NCI-H2171 treated with DMSO at 0.1 percent for 48 hours (cell line): ENCODE measurements around the gene PLD4.
A peak's percentile ranks its signal among the peaks of the same experiment; 100 is the strongest.
"Not testable (repeated sequence)": the region's sequence is repeated elsewhere in the genome, so short reads cannot be mapped to it uniquely, and the experiment has no call there.

Experiments used
- DNase-seq: peaks from one replicate; lab custom pipeline; 2025; lab: John Stamatoyannopoulos, UW

PLD4 gene

GRCh38 chr14:104924421-104925213, at the start of gene PLD4:
Gene PLD4 (plus strand): TSS chr14:104924879. CDS start chr14:104927141, 2,262 bp downstream.
- DNase-seq = no peak

GRCh38 chr14:104875412-104875751, 49.3 kb upstream of the PLD4 start:
- no peak for DNase-seq

DNA sequence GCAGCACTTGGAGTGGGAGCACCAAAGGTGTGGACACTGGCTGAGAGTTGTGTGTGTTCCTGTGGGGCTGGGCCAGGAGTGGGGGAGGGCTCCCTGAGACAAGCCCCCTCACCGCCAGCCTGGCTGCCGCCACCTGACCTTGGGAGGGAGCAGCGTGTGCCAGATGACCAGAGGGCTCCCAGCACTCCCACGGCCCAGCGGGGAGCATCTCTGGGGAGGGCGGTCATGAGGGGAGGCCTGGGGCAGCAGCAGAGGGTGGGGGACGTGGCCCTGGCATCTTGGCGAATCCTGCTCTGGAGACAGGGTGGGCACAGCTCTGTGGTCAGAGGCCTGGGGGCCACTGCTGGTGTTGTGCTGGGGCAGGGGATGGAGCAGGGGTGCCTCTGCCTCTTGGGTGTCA, 48.9 kb upstream of the PLD4 start:
- DNase-seq = no peak

- DNase-seq = no peak
Measured at GRCh38 chr14:104876251-104876699, 48.4 kb upstream of the PLD4 start.

DNA sequence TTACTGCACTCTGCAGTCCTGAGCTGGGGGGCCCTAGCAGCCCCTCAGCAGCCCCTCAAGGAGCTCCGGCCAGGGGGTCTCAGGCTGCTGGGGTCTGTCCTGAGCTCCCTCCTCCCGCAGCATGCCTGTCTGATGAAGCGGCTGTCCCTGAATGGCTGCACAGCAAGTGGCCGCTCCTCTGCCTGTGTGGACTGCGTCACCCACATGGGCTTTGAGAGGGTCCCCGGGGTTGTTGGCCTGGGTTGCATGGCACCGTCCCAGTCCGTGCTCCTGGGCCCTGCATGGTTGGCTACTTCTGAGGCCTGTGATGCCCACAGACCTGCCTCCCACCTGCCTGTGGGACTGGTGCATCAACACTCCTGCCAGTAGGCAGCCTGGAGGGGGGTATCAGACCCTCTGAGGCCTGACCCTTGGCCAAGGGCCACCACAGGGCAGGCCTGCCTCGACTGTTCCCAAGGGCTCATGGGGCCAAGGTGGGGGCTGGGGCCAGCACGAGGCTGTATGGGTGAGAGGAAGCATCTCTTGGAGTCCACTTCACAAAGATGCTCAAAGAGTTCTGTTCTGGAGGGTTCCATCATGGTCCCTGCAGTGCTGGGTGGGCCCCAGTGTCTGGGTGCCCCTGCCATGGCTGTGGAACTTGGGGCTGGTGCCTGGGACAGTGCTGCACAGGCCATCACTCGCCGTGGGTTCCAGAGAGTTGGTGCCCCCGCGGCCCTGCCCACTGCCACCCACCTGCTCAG, 47.4 kb upstream of the PLD4 start:
- DNase-seq = no peak

GRCh38 chr14:104877806-104878550, 46.7 kb upstream of the PLD4 start:
- DNase-seq = no peak

DNA sequence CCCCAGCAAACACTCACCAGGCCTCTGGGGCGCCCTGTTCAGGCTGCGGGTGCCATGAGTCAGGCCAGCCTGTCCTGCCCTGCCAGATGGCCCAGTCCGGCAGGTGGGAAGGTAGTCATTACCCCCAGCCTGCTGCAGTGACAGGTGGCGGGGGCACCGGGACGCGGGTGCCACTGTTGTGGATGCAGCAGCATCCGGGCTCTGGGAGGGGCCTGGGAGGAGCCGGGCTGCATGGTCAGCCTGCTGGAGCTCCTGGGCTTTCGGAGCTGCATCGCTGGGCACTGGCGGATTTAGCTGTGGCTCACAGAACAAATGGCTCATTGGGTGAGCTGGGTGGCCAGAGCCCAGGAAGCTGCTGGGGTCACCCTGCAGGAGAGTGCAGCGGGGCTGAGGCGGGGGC, 46.1 kb upstream of the PLD4 start:
- peak; percentile 58 for DNase-seq

DNA sequence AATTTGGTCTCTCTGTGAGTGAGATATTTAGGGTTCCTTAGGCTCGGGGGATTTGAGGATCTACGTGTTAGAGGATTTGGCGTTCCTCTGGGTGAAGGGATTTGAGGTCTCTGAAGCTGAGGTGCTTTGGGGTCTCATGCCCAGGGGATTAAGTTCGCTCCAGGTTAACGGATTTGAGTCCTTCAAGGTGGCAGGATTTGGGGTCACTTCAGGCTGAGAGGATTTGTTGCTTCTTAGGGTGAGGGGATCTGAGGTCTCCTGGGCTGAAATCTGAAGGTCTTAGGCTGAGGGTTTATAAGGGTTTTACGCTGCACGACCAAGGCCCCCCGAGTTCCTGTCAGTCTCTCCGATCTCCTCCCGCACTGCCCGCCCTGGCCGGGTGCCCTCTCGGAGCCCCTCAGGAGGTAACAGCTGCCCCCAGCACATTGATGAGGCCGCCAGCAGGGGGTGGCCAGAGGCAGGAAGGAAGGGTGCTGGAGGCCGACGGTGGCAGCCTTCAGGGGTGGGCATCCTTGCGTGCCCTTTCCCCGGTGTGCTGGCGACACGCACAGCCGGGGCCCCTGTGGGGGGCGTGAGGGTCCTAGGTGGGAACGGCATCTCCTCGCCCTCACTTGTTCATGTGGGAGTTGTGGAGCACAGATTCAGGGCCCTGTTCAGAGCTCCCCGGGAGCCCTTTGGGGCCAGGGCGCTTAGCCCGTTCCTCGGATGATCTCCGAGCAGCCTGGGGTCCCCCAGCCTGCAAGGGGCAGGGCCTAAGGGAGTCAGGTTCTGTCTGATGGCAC, 45.3 kb upstream of the PLD4 start:
- DNase-seq = no peak

- no peak for DNase-seq
Measured at GRCh38 chr14:104879983-104880565, 44.6 kb upstream of the PLD4 start.

DNA sequence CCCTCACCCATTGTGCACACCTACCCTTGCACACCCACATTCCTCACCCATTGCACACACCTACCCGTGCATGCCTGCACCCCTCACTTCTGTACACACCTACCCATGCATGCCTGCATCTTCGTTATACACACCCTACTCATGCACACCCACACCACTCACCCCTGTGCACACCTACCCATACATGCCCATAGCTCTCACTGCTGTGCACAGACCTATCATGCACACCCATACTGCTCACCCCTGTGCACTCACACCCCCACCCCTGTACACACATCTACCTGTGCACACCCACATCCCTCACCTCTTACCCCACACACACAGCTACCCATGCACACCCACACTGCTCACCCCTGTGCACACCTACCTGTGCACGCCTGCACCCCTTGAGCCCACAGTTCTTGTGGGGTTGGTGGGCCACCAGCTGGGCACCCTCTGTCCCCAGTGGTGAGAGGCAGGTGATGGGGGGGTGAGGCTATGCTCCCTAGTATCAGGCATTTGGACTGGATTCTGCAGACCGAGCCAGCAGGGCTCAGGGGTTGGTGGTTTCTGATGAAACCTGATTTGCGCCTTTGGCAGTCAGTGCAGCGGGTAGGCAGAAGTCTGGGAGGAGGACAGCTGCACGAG, 44.0 kb upstream of the PLD4 start:
- DNase-seq = no peak

GRCh38 chr14:104881369-104881979, 43.2 kb upstream of the PLD4 start:
- peak; percentile 96 for DNase-seq

DNA sequence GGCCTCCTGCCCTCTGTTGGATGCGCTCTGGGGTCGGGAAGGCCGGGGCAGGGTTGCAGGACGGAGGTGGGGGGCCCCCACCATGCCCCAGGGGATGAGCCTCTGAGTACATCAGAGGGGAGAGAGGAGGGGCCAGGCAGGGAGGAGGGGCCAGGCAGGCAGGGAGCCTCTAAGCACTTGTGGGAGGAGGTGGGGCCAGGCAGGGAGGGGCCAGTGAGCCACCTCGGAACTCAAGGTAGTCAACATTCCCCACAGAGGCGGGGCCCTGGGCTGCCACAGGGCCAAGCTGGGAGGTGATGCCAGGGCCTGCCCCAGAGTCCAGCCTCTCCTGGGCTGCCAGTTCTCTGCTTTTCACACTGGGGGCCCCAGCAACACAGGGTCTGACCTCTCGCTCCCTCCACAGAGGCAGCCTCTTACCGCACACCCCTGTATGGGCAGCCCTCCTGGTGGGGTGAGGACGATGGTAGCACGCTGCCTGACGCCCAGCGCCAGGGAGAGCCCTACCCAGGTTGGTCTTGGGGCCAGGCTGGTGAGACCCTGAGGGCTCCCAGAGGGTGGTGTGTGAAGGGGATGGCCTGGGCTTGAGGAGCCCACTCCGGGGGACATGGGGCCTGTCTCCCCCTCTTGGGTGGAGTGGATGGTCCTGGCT, 42.2 kb upstream of the PLD4 start:
- peak; percentile 37 for DNase-seq

DNA sequence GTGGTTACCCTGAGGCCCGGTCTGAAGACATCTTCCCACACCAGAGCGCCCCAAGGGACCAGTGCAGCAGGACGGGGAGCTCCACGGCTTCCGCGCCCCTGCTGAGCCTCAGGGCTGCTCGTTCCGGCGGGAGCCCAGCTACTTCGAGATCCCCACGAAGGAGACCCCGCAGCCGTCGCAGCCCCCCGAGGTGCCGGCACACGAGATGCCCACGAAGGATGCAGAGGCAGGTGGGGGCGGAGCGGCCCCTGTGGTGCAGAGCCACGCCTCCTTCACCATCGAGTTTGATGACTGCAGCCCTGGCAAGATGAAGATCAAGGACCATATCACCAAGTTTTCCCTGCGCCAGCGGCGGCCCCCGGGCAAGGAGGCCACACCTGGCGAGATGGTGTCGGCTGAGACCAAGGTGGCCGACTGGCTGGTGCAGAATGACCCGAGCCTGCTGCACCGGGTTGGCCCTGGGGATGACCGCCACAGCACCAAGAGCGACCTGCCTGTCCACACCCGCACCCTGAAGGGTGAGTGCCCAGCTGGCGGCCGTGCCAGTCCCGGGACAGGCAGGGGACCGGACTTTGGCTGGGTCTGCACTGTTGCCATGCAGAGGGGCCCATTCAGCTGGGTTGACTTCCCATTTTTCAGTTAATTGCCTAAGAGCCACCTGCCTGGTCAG, 41.6 kb upstream of the PLD4 start:
- DNase-seq = no peak

- DNase-seq = no peak
Measured at GRCh38 chr14:104883681-104884361, 40.9 kb upstream of the PLD4 start.

DNA sequence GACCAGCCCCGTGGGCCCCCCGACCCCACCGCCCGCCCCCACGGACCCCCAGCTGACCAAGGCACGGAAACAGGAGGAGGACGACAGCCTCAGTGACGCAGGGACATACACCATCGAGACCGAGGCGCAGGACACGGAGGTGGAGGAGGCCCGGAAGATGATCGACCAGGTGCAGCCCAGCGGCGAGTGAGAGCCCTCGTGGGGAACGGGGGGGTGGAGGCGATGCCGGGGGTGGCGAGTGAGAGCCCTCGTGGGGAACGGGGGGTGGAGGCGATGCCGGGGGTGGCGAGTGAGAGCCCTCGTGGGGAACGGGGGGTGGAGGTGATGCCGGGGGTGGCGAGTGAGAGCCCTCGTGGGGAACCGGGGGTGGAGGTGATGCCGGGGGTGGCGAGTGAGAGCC, 40.3 kb upstream of the PLD4 start:
- DNase-seq = not testable (repeated sequence)

DNA sequence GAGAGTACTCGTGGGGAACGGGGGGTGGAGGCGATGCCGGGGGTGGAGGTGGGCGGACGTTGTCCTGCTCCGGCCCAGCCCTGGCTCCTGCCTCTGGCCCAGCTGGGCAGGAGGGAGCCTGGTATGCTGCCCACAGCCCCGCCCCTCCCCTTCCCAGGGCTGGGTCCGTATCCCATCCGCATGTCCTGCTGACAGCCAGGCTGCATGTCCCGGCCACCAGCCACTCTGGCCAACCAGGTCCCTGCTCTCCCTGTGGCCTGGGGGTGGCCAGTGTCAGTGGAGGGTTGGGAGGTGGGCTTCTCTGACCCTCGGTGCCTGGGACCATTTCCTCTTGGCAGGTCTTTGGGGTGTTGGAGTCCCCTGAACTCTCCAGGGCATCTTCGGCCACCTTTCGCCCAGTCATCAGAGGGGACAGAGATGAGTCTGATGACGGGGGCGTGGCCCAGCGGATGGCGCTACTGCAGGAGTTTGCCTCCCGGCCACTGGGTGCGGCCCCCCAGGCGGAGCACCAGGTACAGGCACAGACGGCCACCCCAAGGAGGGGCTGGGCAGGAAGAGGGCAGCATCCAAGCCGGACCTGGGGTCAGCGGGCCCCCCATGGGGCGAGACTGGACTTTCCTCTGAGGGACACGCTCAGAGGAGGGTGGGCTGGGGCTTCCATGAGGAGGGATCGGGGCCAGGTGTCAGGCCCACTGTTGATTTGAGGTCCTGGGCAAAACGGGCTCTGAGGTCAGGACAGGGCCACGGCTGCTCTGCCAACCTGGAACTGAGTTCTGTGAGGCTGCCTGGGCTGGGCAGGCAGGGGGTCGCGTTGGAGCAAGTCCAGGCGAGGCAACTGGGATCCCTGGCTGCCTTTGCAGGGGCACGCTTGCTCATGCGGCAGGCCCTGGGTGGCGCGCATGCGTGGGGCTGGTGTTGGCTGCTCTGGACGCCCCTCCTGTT, 39.4 kb upstream of the PLD4 start:
- DNase-seq = no peak

DNA sequence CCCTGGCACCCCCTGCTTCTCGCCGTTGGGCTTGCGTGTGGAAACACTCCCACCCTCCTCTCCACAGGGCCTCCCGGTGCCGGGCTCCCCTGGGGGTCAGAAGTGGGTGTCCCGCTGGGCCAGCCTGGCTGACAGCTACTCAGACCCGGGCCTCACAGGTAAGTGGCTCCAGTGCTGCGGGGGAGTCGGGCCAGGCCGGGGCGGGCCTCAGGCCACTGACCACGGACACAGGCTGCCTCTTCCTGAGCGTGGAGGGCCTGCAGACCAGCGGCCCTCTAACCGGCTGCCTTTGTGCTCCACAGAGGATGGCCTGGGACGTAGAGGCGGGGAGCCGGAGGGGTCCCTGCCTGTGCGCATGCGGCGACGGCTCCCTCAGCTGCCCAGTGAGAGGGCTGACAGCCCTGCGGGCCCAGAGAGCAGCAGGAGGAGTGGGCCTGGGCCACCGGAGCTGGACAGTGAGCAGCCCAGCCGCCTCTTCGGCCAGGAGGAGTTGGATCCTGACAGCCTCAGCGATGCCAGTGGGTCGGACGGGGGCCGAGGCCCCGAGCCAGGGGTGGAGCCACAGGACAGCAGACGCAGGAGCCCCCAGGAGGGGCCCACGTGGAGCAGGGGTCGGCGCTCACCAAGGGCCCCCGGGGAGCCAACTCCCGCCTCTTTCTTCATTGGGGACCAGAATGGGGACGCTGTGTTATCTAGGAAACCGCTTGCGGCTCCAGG, 38.5 kb upstream of the PLD4 start:
- DNase-seq = no peak
